GM12864 (cell line): Measurements from ENCODE around the gene GFOD1.

Experiments used
- DNase-seq: peaks from one replicate; pipeline ENCODE4 v3.0.0-alpha.2; 2011; ENCODE audit warnings: low read depth
- H3K4me3 ChIP-seq: 2 replicates; pipeline ENCODE4 v1.5.1; 2011; ENCODE audit warnings: mild to moderate bottlenecking, low read depth, low read length, control low read depth
- TF ChIP-seq, protein P1 (sequence below): IDR thresholded peaks from 2 replicates; pipeline ENCODE4 v1.5.1; 2011; ENCODE audit warnings: low read depth, mild to moderate bottlenecking, moderate library complexity, low read length, control low read depth, inconsistent platforms; ENCODE audit errors: missing control alignments

Gene GFOD1

GRCh38 chr6:13470238-13471140 is 16.9 kb downstream of the GFOD1 start:
- H3K4me3 ChIP-seq, result no peak overlapping the region
- no peak for DNase-seq
- TF ChIP-seq, protein P1, sequence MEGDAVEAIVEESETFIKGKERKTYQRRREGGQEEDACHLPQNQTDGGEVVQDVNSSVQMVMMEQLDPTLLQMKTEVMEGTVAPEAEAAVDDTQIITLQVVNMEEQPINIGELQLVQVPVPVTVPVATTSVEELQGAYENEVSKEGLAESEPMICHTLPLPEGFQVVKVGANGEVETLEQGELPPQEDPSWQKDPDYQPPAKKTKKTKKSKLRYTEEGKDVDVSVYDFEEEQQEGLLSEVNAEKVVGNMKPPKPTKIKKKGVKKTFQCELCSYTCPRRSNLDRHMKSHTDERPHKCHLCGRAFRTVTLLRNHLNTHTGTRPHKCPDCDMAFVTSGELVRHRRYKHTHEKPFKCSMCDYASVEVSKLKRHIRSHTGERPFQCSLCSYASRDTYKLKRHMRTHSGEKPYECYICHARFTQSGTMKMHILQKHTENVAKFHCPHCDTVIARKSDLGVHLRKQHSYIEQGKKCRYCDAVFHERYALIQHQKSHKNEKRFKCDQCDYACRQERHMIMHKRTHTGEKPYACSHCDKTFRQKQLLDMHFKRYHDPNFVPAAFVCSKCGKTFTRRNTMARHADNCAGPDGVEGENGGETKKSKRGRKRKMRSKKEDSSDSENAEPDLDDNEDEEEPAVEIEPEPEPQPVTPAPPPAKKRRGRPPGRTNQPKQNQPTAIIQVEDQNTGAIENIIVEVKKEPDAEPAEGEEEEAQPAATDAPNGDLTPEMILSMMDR, result no peak

- no peak overlapping the region for H3K4me3 ChIP-seq
- TF ChIP-seq, protein P1, result no peak
- no peak for DNase-seq
These were observed 17.7 kb downstream of the GFOD1 start for GRCh38 chr6:13469693-13470092.

DNA sequence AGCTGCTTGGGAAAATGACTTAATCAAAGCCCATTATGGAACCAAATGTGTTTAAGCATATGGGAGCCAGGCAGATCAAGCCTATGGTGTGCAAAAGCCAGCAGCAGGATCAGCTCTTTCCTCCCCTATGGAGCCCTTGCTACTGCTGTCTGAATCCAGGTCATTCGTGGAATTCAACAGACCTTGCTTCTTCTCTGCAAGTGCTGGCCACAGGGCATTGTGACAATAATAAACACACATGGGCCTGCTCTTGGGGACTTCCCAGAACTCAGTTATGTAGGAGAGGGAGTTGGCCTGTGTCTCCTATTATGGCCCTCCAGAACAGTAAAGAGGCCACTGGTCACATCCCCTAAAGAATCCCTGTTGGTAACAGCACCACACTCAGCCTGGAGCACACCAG is 18.6 kb downstream of the GFOD1 start:
- H3K4me3 ChIP-seq, result no peak overlapping the region
- no peak for DNase-seq
- TF ChIP-seq, protein P1, result no peak

DNA sequence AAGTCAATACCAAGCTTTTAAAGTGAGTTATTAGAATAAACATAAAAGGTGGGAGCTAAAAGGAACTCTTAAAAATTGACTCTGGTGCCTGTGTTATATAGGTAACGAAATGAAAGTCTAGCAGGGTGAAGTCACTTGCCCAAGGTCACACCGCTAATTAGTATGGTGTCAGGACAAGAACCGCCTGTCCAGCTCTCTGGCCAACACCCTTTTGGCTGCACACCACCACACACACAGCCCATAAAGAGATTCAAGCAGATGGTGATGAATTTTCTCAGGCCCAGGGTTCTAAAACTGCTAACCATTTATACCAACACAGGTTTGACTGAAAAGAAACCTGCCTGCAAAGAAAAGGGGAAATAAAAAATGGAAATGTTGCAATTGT is 20.2 kb downstream of the GFOD1 start:
- H3K4me3 ChIP-seq, result no peak overlapping the region
- no peak for DNase-seq
- TF ChIP-seq, protein P1, result no peak

DNA sequence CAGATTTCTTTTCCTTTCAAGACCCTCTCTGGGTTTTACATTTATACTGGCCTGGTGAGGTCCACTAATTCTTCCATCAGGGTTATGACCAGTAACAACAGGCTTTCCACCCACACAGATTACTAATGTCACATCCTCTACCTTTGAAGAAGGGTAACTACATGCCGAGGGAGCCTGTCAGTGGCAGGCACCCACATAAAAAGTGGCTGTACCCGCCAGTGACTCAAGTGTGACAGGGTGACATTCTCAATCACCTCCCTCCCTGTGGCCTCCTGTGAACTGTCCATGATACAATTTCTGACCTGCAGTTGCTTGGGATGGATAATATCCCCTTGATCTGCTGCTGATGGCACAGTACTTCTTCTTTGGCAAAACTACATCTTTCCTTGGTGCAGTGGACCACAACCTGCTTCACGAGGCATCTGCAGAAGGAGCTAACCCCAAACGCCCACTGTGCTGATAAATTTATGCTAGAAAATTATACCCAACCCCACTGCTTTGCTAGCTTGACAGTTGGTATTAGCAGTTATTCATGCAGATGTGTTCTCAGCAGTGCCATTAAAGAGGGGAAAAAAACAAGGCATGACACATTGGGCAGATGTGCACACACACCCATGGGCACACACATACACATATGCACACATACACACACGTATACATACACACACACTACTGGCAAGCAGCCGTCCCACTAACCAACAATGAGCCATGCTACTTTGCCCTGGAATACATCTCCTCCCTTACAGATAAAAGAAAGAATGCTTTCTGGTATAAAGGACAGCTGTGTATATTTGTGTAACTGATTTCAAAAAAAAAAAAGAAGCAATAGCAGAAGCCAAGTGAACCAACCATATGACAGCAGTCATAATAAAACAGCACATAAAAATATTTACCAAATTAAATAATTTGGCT is 20.8 kb downstream of the GFOD1 start:
- no peak overlapping the region for H3K4me3 ChIP-seq
- TF ChIP-seq, protein P1, result no peak
- DNase-seq, result no peak

- H3K4me3 ChIP-seq, result no peak overlapping the region
- TF ChIP-seq, protein P1, result no peak
- no peak for DNase-seq
These were observed 21.7 kb downstream of the GFOD1 start for GRCh38 chr6:13465734-13466133.
